ENCODE measurements around the gene BMAL1. TPM values are rescaled to one million over a fixed set of nuclear protein-coding genes. Genes with fewer than 3 reads are reported as not detected.

BMAL1 gene
- total and polyA plus RNA-seq, 2 donors (not counting 3 experiments of a cell fraction or from before 2014, with no cell fraction given) = 5.8 to 10.1 TPM

DNA sequence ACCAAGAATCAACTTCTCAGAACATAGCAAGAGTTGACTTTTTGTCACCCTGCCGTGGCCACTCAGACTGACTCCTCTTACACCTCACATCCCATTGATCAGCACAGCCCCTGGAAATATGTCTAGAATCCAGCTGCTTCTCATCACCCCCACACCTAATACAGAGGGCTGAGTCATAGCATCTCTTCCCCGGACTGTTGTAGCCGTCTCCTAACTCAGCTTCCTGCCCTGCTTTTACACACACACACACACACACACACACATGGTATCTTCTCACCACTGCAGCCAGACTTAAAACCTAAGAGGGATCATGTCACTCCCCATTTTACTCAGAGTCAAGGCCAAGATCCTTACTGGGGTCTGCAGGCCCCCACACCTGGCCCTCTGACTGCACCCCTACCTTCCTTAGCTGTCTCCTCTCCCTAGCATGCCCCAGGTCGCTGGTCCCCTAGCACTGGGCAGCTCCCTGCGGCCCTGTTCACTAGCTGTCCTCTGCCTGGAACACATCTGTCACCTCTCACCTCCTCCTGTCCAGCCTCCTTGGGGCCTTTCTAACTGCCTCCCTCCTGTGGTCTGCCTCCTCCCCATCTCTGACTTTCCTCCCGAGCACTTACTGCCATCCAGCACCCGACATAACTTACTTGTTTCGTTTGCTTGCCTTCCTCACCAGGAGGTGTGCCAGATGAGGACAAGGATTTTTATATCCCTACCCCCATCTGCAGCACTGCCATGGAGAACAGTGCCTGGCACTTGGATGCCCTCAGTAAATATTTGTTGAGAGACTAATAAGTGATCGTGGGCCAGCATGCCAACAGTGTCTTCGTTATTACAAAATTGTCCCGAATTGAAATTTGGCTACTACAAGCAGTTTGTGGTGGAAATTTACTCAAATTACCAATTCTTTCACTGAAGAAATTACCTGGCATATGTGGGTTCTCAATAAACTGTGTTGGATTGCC lies 61.9 kb downstream of the BMAL1 start:
- Histone ChIP-seq H3K9me1 (replicated peaks; ENCODE audit: control insufficient read depth, extremely low read depth, insufficient read depth, low read length) (no peaks in the 10 kb centered on the region), H3K36me3 (ENCODE audit: control insufficient read depth in 2 of 2, extremely low read depth in 1 of 2, insufficient read depth in 2 of 2, low read length in 2 of 2) (no peaks in the 10 kb centered on the region), H3K9ac (replicated peaks; ENCODE audit: extremely low read depth, insufficient read depth, low read length) (no peak overlapping the region), H3K27me3 (ENCODE audit: control insufficient read depth in 2 of 2, insufficient read depth in 2 of 2, low read length in 2 of 2) (no peaks in the 10 kb centered on the region), H3K4me3 (replicated peaks in 1 of 3; ENCODE audit: insufficient read depth in 1 of 3, low read depth in 1 of 3, low read length in 3 of 3) (no peak overlapping the region), H3K9me3 (replicated peaks; ENCODE audit: control insufficient read depth, insufficient read depth, low read length) (no peaks in the 10 kb centered on the region), H2AFZ (ENCODE audit: low read depth, low read length) (no peak overlapping the region), H3K79me2 (ENCODE audit: control insufficient read depth, insufficient read depth, low read length) (no peaks in the 10 kb centered on the region), H3K4me1 (ENCODE audit: control insufficient read depth, extremely low read depth, insufficient read depth, low read length) (peaks cover 20% of the 10 kb centered on the region), H4K20me1 (replicated peaks; ENCODE audit: control insufficient read depth, extremely low read depth, insufficient read depth, low read length) (no peaks in the 10 kb centered on the region), H3K27ac (ENCODE audit: insufficient read depth, low read depth, low read length) (peak overlapping the region; percentile 76), H3K4me2 (ENCODE audit: insufficient read depth, low read length) (peak overlapping the region; percentile 71)
- BruUV-seq (replicated peaks) = no TSS peak
- TF ChIP-seq JUN (IDR thresholded peaks at IDR 0.05; ENCODE audit: borderline replicate concordance, insufficient read depth, insufficient read length, low read depth) (peak; percentile 56), FOS (IDR thresholded peaks at IDR 0.05; ENCODE audit: borderline replicate concordance, insufficient read depth, low read length) (peak; percentile 91)
- TF ChIP-seq, protein P1, sequence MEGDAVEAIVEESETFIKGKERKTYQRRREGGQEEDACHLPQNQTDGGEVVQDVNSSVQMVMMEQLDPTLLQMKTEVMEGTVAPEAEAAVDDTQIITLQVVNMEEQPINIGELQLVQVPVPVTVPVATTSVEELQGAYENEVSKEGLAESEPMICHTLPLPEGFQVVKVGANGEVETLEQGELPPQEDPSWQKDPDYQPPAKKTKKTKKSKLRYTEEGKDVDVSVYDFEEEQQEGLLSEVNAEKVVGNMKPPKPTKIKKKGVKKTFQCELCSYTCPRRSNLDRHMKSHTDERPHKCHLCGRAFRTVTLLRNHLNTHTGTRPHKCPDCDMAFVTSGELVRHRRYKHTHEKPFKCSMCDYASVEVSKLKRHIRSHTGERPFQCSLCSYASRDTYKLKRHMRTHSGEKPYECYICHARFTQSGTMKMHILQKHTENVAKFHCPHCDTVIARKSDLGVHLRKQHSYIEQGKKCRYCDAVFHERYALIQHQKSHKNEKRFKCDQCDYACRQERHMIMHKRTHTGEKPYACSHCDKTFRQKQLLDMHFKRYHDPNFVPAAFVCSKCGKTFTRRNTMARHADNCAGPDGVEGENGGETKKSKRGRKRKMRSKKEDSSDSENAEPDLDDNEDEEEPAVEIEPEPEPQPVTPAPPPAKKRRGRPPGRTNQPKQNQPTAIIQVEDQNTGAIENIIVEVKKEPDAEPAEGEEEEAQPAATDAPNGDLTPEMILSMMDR (IDR thresholded peaks at IDR 0.05; ENCODE audit: extremely low read depth in 1 of 2, insufficient read depth in 1 of 2, low read depth in 1 of 2, low read length in 2 of 2) = no peak
- intact Hi-C loops (cut with micrococcal nuclease) (loop anchor here (1.0 to 5.0 kb wide), 5 partner anchors 63 to 237 kb away; partner anchors contain the start of genes BMAL1 and BTBD10), dilution Hi-C loops (cut with MboI; ENCODE audit: extremely low pct_ligation_motif_present, low sequenced_read_pairs) (no loop called here)
- peak; percentile 80 for DNase-seq (ENCODE audit: low read depth, low spot score)
- POLR2A ChIA-PET = interaction anchor here (0.7 kb wide), 1 partner anchor 17 kb away, joined by 3 read pairs; no protein-coding TSS in a partner anchor
- FAIRE-seq = peak; percentile 89
- CTCF ChIA-PET = interaction anchor here (0.6 to 8.2 kb wide), 14 partner anchors 11 to 375 kb away, joined by 3 to 136 read pairs (median 4); no protein-coding TSS in a partner anchor
